OCI-LY3 (cell line): ENCODE results near the gene GIMAP2.

Source experiments
- EZH2phosphoT487 ChIP-seq: fragments of 200-600 bp; shearing (Covaris generic); IDR thresholded peaks from 2 replicates; pipeline ENCODE4 v1.6.1; 2018; ENCODE audit warnings: antibody characterized with exemption, mixed run types, low read depth
- TF ChIP-seq, protein P1 (sequence below): fragments of 200-600, 300-600 bp; sonication (generic); IDR thresholded peaks from 2 replicates; pipeline ENCODE4 v1.5.1; 2014; ENCODE audit warnings: antibody characterized with exemption, low read length, low read depth

DNA sequence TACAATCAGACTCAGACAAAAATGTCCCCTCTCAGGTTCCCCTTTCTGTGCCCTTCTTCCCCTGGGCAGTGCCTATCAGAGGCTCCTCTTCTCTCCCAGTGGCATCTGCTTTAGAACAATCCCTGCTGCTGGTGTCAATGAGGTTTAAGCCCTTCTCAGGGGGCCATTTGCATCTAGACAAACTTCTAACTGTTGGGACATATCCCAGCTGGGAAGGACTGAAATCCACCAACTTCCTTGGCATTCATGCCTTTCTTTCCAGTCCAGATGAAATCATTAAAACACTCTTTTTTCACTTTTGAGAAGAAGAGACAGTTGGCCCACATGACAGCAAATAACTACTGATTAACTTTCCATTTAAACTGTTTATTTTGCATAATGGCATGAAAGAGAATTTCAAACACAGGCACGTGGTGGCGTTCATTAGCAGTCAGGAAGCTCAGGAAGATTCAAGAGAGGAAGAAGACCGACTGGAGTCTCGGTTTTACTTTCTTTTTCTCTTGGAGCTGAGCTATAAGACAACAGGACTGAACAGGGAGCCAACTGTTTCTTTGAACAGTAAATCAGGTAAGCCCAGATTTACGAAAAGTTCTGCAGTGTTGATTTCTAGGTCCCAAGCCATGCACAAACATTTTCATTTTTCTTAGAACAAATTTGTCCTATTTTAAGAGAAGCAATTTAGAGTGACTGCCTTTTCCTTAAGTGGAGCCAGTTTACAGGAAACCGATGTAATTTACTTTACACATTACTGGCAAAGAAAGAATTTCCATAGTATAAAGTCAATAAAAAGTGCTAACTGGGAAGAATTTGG lies at the start of gene GIMAP2:
- TF ChIP-seq, protein P1, sequence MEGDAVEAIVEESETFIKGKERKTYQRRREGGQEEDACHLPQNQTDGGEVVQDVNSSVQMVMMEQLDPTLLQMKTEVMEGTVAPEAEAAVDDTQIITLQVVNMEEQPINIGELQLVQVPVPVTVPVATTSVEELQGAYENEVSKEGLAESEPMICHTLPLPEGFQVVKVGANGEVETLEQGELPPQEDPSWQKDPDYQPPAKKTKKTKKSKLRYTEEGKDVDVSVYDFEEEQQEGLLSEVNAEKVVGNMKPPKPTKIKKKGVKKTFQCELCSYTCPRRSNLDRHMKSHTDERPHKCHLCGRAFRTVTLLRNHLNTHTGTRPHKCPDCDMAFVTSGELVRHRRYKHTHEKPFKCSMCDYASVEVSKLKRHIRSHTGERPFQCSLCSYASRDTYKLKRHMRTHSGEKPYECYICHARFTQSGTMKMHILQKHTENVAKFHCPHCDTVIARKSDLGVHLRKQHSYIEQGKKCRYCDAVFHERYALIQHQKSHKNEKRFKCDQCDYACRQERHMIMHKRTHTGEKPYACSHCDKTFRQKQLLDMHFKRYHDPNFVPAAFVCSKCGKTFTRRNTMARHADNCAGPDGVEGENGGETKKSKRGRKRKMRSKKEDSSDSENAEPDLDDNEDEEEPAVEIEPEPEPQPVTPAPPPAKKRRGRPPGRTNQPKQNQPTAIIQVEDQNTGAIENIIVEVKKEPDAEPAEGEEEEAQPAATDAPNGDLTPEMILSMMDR: no peak
- no peak for TF ChIP-seq EZH2phosphoT487
